GM18870 (cell line): Measurements from ENCODE around the gene UGT3A2.

Source experiments
- ATAC-seq: cut with Tn5 transposase; IDR thresholded peaks from one replicate; pipeline ENCODE4 v1.9.1; 2021; ENCODE audit warnings: moderate library complexity; ENCODE audit not compliant: unreplicated experiment

Gene UGT3A2

DNA sequence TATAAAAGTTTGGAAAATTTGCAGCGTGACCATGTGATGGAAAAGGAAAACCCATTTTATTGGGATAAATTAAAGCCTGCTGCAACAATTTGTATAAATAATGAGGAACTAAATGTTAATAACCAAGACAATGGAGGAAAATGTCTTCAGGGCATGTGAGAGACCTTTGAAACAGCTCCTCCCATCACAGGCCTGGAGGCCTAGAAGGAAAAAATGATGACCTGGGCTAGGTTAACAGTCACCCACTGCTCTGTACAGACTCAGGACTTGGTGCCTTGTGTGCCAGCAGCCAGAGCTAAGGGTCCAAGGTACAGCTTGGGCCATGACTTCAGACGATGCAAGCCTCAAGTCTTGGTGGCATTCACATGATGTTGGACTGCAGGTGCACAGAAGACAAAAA lies 53.5 kb downstream of the UGT3A2 start:
- no peak for ATAC-seq

DNA sequence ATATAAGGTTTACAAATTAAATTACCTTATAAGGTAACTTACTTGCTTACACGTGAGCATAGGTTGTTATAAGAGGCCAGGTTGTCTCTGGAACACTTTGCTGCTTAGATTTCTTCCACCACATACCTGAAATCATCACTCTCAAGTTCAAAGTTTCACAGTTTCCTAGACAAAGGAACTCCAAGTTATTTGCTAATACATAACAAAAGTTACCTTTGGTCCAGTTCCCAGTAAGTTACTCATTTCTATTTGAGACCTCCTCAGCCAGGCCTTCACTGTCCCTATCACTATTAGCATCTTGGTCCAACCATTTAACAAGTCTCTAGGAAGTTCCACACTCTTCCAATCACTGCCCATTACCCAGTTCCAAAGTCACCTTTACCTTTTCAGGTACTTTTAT lies 57.0 kb downstream of the UGT3A2 start:
- ATAC-seq: no peak

DNA sequence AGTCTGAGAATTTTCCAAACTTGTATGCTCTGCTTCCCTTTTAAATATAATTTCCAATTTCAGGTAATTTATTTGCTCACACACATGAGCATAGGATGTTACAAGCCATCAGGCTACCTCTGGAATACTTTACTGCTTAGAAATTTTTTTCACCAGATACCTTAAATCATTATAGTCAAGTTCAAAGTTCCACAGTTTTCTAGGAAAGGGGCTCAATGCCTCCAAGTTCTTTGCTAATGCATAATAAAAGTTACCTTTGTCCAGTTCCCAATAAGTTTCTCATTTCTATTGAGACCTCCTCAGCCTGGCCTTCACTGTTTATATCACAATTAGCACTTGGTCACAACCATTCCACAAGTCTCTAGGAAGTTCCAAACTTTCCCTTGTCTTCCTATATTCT lies 59.3 kb downstream of the UGT3A2 start:
- ATAC-seq: no peak

DNA sequence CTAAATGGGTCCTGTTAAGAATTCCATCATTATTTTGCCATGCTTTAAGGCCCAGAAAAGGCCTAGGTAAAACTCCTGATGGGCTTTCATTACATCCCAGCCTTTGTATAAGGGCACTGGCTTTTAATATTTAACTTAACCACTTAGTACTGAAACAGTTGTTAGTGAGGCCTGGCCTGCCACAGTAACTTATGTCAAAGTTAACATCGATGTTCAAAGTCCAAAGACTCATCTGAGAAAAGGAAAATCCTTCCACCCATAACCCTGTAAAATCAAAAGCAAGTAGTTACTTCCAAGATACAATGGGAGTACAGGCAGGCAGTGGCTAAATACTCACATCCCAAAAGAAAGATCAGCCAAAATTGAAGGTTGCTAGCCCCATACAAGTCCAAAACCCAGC lies 60.5 kb downstream of the UGT3A2 start:
- no peak for ATAC-seq

DNA sequence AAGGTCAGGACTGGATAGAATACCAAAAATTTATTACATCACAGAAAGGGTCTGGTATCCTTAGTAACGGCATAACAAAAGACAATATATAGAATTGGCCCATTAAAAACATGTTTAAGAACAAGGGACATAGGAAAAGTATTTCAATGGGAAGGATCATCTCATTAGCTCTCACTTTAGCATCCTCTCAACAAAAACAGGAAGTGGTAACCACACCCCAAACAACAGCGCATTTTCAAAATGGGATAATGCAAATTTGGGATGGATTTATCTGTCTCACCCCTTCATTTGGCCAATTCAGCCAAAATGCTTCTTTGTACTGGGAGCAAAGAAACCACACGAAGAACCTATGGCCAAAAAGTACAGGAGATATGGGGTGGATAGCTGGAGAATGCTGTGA lies 65.7 kb downstream of the UGT3A2 start:
- no peak for ATAC-seq

DNA sequence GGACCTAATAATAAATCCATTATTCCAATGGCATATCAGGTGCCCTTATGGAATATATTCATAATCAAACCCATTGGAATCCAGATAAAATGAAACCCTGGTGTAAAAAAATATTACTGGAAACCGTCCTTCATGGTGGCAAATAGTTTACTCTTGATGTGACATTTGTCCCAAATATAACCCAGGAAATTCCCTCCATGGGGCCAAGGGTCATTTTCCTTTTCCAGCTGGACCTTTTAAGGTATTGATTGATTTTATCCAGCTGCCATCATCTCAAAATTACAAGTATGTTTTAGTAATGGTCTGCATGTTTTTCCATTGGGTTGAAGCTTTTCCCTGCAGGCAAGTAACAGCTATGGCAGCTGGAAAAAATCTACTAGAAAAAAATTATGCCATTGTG lies 67.1 kb downstream of the UGT3A2 start:
- ATAC-seq: no peak

DNA sequence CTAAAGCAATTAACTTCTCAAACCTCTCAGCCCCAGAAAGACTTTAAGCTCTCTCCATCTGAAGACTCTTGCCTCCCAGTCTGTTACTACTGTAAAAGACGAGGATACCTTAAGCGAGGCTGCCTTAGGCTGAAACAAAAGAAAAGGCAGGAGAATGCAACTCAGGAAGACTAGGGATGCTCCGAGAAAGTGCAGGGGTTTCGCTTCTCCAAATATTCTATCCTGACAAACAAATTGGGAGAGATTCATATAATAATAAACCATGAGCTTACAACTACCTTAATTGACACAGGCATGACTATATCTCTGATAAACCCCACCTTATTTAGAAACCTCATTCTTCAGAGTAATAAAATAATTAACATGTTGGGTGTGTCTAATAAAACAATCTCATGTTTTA lies 70.6 kb downstream of the UGT3A2 start:
- ATAC-seq: no peak

DNA sequence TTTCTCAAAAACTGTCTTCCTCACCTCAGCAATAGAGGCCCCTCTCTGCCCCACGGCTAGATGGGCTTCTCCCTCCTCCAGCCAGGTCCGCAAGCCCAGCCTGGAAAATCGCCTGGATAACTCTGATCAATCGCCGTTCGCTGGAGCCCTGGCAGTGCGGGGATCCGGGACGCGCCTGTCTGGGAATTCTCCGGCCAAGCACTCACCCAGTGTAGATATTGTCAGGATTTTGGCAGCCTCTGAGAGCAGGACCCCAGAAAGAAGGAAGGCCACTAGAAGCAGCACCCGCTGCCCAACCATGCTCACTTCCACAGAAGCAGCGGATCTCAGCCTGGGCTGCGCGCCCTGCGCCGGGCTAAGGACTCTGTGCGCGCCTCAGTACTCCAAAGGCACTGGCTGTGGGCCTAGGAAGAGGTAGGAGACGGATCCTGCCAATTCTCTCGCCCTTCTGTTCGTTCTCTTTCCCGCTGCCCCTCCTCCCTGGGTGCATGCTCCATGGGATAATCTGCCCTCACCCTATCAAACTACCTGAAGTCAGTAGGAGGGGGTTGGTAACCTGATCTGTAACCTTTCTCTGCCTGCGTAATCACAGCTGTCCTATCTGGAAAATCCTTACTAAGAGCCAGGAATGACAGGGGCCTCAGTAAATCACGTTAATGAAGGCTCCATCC lies 75.6 kb downstream of the UGT3A2 start, which contains the start of gene UGT3A1:
Gene UGT3A1, minus strand, starts transcription at position 450 of the 671 bp plus-strand sequence. Its CDS starts 150 bp downstream, at position 300.
- ATAC-seq: no peak

DNA sequence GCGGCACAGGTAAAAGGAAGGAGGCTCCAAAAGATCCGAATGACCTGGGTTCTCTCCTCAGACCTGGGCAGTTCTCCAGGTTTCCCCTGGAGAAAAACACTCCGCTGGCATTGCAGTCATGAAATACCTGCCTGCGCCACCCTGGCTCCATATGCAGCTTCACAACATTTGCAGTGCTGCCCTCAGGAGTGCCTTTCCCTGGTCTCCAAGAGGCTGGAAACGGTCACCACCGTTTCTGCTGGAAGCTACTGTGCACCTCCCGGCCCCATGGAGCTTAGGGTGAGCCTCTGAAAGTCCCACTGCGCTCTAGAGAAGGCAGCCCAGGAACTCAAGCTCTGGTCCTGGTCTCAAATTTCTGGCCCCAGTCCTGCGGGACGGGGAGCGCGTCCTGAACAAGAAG lies 76.2 kb downstream of the UGT3A2 start:
- ATAC-seq: no peak

DNA sequence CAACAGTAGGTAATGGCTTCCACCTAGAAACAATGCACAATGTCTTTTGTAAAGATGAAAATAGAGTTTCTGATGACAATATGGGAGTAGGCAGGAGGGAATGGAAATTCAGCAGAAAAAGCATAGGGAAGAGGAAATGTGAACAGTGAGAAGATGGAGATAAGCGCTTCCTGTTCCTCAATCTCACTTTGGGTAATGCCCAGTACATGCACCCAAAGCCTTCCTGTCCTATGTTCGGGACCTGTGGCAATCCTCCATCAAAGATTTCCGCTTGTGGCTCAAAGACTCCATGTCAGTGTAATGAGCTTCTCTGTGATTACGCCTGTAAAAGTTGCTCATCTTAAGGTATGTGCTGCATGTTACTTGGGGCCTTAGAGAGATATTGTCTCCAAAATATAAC lies 78.2 kb downstream of the UGT3A2 start:
- ATAC-seq: no peak

DNA sequence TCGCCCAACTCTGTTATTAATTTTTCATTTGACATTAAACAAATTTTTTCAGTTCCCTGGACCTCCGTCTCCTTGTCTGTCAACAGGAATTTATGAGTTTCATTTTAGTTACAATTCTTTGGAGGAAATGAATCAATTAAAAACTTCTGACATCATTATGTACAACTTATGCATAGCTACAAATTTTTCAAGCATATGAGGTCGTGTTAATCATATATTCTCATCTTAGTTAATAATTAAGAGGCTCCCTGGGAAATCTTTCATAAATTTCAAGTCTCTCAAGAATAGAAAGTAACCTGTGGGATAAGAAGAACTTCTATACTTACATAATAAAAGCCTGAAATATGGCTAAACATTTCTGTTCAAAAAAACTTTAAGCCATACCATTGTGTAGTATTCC lies 78.9 kb downstream of the UGT3A2 start:
- no peak for ATAC-seq
